ENCODE results near the gene ADGRB3. TPM values are rescaled to one million over a fixed set of nuclear protein-coding genes. Genes with fewer than 3 reads are reported as not detected.

ADGRB3 gene
- total and polyA plus RNA-seq, 2 donors (not counting 1 experiment from before 2014, with no cell fraction given): not detected

DNA sequence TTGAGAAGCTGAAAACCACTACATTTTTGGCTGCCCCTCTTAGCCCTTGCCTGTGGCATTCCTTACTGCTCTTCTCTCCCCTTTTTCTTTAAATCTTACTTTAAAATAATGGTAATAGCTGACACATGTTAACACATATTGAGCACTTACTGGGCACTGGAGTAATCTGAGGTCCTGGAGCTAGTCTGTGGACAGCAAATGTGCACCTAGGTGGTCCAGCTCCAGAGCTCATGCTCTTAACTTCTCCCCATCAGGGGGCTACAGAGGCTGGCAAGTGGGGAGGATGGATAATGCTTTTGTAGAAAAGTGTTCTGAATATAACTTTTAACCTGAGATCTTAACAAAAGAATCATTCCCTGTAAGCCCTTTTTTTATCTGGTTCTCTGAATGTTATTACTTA lies 74.8 kb downstream of the ADGRB3 start:
- no peak for DNase-seq
- TF ChIP-seq EZH2 (IDR thresholded peaks at IDR 0.05; ENCODE audit: borderline replicate concordance, insufficient read depth, low read depth, low read length, poor library complexity, severe bottlenecking): no peak
- TF ChIP-seq, protein P1, sequence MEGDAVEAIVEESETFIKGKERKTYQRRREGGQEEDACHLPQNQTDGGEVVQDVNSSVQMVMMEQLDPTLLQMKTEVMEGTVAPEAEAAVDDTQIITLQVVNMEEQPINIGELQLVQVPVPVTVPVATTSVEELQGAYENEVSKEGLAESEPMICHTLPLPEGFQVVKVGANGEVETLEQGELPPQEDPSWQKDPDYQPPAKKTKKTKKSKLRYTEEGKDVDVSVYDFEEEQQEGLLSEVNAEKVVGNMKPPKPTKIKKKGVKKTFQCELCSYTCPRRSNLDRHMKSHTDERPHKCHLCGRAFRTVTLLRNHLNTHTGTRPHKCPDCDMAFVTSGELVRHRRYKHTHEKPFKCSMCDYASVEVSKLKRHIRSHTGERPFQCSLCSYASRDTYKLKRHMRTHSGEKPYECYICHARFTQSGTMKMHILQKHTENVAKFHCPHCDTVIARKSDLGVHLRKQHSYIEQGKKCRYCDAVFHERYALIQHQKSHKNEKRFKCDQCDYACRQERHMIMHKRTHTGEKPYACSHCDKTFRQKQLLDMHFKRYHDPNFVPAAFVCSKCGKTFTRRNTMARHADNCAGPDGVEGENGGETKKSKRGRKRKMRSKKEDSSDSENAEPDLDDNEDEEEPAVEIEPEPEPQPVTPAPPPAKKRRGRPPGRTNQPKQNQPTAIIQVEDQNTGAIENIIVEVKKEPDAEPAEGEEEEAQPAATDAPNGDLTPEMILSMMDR (IDR thresholded peaks at IDR 0.05): no peak
- H3K9me3 Mint-ChIP-seq (ENCODE audit: insufficient read depth): peaks cover 2% of the 10 kb centered on the region
- no peaks in the 10 kb centered on the region for H3K4me1 Mint-ChIP-seq
- no peak overlapping the region for H3K27ac ChIP-seq (ENCODE audit: low read length in 2 of 2)
- H4K20me1 ChIP-seq (ENCODE audit: control insufficient read depth, insufficient read depth, low read length, poor library complexity, severe bottlenecking): no peaks in the 10 kb centered on the region
- no peaks in the 10 kb centered on the region for H3K9me3 ChIP-seq (ENCODE audit: control extremely low read depth in 1 of 3, control insufficient read depth in 2 of 3, insufficient read depth in 1 of 3, low read length in 2 of 3)
- no peaks in the 10 kb centered on the region for H3K27me3 ChIP-seq (replicated peaks in 1 of 4; ENCODE audit: control extremely low read depth in 1 of 4, control insufficient read depth in 3 of 4, insufficient read depth in 4 of 4, low read length in 3 of 4)
- H2AFZ ChIP-seq (ENCODE audit: insufficient read depth, low read depth, low read length, poor library complexity, severe bottlenecking): no peak overlapping the region
- no peak overlapping the region for H3K4me3 ChIP-seq (ENCODE audit: control extremely low read depth in 1 of 5, extremely low read depth in 1 of 5, insufficient read depth in 1 of 5, low read depth in 2 of 5, low read length in 4 of 5)
- no peak overlapping the region for H3K27ac Mint-ChIP-seq
- H3K79me2 ChIP-seq (ENCODE audit: control insufficient read depth, insufficient read depth, low read length): no peaks in the 10 kb centered on the region
- no peak overlapping the region for H3K9ac ChIP-seq (ENCODE audit: low read length)
- no peaks in the 10 kb centered on the region for H3K36me3 ChIP-seq (replicated peaks in 1 of 2; ENCODE audit: control extremely low read depth in 1 of 2, control insufficient read depth in 1 of 2, extremely low read depth in 1 of 2, insufficient read depth in 2 of 2, low read length in 1 of 2)
- no peak overlapping the region for H3K4me2 ChIP-seq (replicated peaks; ENCODE audit: low read depth, low read length, poor library complexity, severe bottlenecking)
- ChIA-PET POLR2A (no interaction called here), CTCF (no interaction called here)
- no peak for ATAC-seq (ENCODE audit: low read depth)
- no peak overlapping the region for H3K4me3 Mint-ChIP-seq
- H3K4me1 ChIP-seq (ENCODE audit: control insufficient read depth in 2 of 2, insufficient read depth in 2 of 2, low read length in 2 of 2): no peaks in the 10 kb centered on the region
- no peaks in the 10 kb centered on the region for H3K27me3 Mint-ChIP-seq
- intact Hi-C loops (cut with micrococcal nuclease): no loop called here

DNA sequence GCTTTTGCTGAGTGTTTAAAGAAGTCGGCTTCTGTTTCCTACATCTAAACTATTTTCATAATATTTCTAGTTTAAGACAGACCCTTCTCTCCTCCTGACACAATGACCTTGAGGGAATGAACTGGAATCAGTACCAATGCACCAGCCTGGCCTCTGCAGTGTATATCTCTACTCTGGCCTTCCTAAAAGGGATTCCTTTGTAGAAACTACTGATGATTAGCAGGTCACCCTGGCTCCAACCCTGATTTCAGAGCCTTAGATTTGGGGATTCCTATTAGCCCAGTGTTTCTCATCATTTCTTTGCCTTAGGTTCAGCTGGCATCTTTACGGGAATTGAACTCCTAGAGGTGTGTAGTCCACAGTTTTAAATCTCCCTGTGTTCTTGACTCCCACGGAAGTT lies 75.4 kb downstream of the ADGRB3 start:
- Mint-ChIP-seq H3K4me1 (no peaks in the 10 kb centered on the region), H3K27ac (no peak overlapping the region), H3K27me3 (no peaks in the 10 kb centered on the region), H3K4me3 (no peak overlapping the region), H3K9me3 (ENCODE audit: insufficient read depth) (peaks cover 2% of the 10 kb centered on the region)
- ChIA-PET CTCF (no interaction called here), POLR2A (no interaction called here)
- Histone ChIP-seq H3K4me3 (ENCODE audit: control extremely low read depth in 1 of 5, extremely low read depth in 1 of 5, insufficient read depth in 1 of 5, low read depth in 2 of 5, low read length in 4 of 5) (no peak overlapping the region), H4K20me1 (ENCODE audit: control insufficient read depth, insufficient read depth, low read length, poor library complexity, severe bottlenecking) (no peaks in the 10 kb centered on the region), H3K27ac (ENCODE audit: low read length in 2 of 2) (no peak overlapping the region), H3K36me3 (replicated peaks in 1 of 2; ENCODE audit: control extremely low read depth in 1 of 2, control insufficient read depth in 1 of 2, extremely low read depth in 1 of 2, insufficient read depth in 2 of 2, low read length in 1 of 2) (no peaks in the 10 kb centered on the region), H3K9me3 (ENCODE audit: control extremely low read depth in 1 of 3, control insufficient read depth in 2 of 3, insufficient read depth in 1 of 3, low read length in 2 of 3) (no peaks in the 10 kb centered on the region), H3K4me1 (ENCODE audit: control insufficient read depth in 2 of 2, insufficient read depth in 2 of 2, low read length in 2 of 2) (no peaks in the 10 kb centered on the region), H3K27me3 (replicated peaks in 1 of 4; ENCODE audit: control extremely low read depth in 1 of 4, control insufficient read depth in 3 of 4, insufficient read depth in 4 of 4, low read length in 3 of 4) (no peaks in the 10 kb centered on the region), H2AFZ (ENCODE audit: insufficient read depth, low read depth, low read length, poor library complexity, severe bottlenecking) (no peak overlapping the region), H3K9ac (ENCODE audit: low read length) (no peak overlapping the region), H3K4me2 (replicated peaks; ENCODE audit: low read depth, low read length, poor library complexity, severe bottlenecking) (no peak overlapping the region), H3K79me2 (ENCODE audit: control insufficient read depth, insufficient read depth, low read length) (no peaks in the 10 kb centered on the region)
- DNase-seq (no peak), ATAC-seq (ENCODE audit: low read depth) (no peak)
- WGBS (ENCODE audit: insufficient coverage): no CpG with 5 or more reads among the region's 3 CpGs
- TF ChIP-seq, protein P1 (IDR thresholded peaks at IDR 0.05): no peak
- TF ChIP-seq EZH2 (IDR thresholded peaks at IDR 0.05; ENCODE audit: borderline replicate concordance, insufficient read depth, low read depth, low read length, poor library complexity, severe bottlenecking): no peak
- intact Hi-C loops (cut with micrococcal nuclease): no loop called here
